ENCODE measurements around the gene PALB2.

PALB2 gene

DNA sequence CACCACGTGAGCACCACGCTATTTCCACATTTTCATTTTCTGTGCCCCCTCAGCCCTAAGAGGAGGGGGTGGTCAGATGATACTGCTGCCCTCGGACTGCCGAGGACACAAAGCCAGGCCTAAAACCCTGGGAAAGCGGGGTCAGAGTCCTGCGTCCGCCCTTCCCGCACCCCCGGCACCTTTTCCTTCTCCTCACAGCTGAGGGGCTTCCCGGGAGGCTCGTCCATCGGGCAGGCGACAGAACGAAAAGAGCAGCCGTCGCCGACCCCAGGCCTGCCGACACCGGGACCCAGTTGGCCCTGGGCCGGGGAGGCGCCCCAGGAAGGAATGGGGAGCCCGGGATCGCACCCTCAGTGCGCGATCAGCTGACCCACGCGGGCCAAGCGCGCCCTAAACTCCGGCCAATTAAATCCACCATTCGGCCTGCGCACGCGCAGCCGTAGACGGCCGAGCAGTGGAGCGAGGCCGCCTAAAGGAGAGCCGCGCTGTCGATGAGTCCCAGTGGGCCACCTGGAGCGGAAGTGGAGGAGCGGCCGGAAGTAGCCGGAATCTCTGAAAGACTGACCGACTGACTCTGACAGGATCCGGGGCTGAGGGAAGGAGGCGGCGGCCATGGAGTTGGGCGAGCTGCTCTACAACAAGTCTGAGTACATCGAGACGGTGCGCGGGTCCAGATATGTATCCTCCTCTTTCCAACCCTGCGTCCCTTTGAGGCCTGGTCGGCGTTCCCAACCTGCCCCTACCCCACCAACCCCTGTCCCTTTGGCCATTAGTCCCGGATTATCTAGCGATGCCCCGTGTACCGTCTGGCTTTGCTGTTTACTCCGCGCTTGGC is at the start of gene PALB2, which contains the start of gene DCTN5:
Gene PALB2 (minus strand): TSS at position 380 of the 835 bp plus-strand sequence. CDS start 153 bp downstream, at position 227.
Gene DCTN5 (plus strand): TSS at position 536 of the 835 bp plus-strand sequence. CDS start 77 bp downstream, at position 613.
- DNase-seq (ENCODE audit: low spot score) = peak; percentile 97

DNA sequence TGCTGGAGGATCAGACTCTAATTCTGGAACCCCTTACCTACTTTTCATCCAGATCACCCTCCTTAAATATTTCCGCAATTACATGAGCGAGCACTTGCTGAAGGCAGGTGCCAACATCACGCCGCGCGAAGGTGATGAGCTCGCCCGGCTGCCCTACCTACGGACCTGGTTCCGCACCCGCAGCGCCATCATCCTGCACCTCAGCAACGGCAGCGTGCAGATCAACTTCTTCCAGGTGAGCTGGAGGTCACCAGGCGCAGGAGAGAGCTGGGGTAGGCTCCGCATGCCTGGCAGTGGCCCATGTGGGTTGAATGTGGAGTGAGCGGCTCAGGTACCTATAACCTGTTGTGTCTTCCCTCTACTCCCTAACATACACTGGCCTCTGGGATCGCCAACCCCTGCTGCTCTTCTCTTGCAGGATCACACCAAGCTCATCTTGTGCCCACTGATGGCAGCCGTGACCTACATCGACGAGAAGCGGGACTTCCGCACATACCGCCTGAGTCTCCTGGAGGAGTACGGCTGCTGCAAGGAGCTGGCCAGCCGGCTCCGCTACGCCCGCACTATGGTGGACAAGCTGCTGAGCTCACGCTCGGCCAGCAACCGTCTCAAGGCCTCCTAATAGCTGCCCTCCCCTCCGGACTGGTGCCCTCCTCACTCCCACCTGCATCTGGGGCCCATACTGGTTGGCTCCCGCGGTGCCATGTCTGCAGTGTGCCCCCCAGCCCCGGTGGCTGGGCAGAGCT is 48.5 kb upstream of the PALB2 start:
- no peak for DNase-seq (ENCODE audit: low spot score)

- DNase-seq (ENCODE audit: low spot score) = no peak
These were observed 46.1 kb upstream of the PALB2 start for GRCh38 chr16:23687034-23687808.

DNA sequence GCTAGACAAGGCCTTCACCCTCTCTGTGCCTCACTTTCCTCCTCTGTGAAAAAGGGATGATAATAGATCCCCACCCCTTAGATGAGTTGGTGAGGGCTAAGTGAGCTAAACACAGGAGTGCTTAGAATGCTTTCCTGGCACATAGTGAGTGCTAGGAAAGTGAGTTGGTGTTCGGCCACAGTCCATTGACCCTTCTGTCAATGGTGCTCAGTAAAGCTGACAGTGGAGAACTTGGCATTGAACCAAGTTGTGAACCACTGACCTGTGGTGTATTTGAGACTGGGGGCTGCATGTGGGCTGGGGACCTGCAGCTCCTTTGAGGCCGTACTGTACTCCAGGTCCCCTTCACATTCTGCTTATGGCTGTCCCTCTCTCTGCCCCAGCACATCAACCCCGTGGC is 42.4 kb upstream of the PALB2 start:
- DNase-seq (ENCODE audit: low spot score) = no peak

- no peak for DNase-seq (ENCODE audit: low spot score)
These were observed 41.1 kb upstream of the PALB2 start for GRCh38 chr16:23682181-23682580.

- no peak for DNase-seq (ENCODE audit: low spot score)
These were observed 38.9 kb upstream of the PALB2 start for GRCh38 chr16:23679986-23680336.

DNA sequence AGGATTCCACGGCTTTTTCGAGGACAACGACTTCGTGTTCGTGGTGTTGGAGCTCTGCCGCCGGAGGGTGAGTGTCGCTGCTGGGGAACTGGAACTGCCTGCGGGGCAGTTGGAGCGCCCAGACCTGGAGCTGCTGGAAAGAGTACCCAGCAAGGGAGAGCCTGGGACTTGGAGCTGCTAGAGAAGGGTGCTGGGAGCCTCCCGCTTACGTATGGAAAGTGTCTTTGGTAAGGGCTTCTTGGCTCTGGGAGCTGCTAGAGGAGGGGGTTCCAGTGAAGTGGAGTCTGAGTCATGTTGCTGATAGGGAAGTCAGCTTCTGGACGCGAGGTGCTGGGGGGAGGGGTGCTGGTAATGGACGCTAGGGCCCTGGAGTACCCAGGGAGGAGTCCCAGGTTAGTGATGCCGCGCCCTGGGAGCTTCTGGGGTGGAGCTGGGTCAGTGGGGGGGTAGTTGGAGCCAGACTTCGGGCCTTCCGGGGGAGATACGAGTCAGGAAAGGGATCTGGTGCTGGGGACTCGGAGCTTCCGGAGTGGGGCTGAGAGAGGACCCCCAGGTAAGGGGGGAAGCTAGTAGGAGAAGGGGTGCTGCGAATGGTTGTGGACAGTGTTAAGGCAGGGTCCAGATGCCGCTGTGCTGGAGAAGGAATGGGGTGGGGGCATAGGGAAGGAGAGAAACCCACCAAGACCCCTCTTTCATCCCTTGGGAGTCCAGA is 38.3 kb upstream of the PALB2 start:
- DNase-seq (ENCODE audit: low spot score) = peak; percentile 75

DNA sequence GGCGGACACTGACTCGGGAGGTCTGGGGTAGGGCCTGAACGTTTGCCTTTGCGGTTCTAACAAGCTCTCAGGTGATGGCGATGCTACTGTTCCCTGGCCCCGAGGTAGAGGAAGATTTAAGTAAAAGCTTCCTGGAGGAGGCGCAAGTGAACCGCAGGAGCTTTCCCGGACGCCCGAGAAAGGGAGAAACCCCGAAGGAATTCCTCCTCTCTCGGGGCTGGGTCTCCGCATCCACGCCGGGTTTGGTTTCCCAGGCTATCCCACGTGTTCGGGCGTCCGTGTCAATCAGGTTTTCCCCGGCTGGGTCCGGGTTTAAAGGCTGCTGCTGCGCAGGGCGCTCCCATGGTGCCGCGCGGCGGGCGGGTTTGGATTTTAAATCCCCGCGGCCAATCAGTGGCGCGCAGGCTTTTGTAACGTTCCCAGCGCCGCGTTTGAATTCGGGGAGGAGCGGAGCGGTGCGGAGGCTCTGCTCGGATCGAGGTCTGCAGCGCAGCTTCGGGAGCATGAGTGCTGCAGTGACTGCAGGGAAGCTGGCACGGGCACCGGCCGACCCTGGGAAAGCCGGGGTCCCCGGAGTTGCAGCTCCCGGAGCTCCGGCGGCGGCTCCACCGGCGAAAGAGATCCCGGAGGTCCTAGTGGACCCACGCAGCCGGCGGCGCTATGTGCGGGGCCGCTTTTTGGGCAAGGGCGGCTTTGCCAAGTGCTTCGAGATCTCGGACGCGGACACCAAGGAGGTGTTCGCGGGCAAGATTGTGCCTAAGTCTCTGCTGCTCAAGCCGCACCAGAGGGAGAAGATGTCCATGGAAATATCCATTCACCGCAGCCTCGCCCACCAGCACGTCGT is 37.5 kb upstream of the PALB2 start, which contains the start of gene PLK1:
Gene PLK1 (plus strand): TSS at position 460 of the 844 bp plus-strand sequence. CDS start 44 bp downstream, at position 504.
- DNase-seq (ENCODE audit: low spot score) = peak; percentile 97

DNA sequence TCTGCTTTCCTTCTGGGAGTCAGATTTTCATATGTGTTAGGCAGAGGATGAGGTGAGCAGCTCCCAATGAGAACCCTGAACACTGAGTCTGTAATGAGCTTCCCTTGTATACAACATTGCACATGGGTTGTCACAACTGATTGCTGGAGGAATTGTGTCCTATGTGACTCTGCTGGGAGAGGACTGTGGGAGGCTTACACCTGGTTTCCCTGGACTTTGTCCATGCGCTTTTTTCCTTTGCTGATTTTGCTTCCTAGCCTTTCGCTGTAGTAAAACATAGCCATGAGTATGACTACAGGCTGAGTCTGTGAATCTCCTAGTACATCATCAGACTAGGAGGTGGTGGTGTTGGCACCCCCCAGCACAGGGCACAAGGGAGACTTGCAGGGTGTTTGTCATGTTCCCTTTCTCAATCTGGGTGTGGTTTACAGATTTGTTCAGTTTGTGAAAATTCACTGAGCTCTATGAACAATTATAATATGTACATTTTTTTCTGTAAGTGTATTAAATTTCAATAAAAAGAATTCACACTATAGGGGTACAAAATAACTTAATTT is 35.9 kb upstream of the PALB2 start:
- no peak for DNase-seq (ENCODE audit: low spot score)

DNA sequence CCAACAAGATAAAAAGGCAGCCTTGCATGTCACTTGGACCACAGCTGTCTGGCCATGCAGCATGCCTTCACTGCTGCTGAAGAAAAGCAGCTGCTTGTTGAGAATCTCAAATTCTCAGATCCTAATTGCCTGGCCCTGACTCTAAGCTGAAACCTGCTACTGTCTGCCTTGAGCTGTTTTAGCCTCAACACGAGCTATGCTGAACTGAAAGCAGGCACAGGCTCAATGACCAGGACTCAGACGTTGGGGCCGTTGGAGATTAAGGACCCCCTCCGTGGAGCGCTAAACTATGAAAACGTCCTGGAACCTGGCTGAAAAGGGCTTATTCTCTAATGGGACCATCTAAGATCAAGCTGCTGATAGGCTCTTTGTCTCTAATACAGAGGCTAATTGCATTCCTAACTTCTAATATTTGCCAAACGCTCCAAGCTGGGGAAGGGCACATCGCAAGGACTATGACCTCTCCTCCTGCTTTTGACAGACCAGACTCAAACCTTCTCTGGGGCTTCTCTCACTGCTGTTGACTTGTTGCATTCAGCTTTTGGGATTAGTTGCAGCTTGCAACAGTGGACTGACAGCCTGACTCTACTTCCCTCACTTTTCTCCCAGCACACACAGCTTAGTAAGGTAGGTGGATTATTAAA is 33.0 kb upstream of the PALB2 start:
- no peak for DNase-seq (ENCODE audit: low spot score)

- DNase-seq (ENCODE audit: low spot score) = no peak
These were observed 29.1 kb upstream of the PALB2 start for GRCh38 chr16:23670137-23670776.

DNA sequence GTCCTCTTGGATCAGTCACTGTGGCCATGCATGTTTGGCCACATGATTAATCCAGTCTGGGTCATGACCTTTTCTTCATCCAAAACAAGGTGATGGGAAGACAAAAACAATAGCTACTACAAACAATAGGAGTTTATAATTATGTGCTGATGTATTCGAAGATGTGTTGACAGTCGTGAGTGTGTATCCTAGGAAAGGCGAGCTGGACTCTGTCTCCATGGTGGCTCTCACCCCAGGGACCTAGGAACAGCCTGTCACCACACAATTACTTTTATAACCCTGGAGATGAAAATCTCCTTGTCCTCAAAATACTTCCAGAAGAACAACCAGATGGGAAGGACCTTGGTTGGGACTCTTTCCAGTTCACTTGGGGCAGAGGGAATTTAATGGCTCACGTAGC is 27.8 kb upstream of the PALB2 start:
- DNase-seq (ENCODE audit: low spot score) = no peak

DNA sequence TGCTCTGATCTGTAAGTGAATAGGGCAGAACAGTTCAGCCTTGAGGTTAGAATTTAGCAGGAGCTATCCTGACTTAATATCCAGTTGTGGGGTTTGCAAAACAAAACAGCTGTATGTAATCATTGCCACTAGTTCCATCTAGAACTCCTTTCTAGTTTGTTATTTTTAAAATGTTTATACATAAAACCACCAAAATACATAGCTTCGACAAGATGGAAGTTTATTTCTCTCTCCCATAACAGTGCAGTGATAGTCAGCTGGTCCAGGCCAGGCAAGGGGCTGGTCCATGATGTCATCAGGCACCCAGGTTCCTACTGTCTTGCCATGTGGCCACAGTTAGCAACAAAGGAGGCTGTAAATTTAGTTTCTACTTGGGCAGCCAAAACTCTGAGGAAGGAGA is 27.1 kb upstream of the PALB2 start:
- no peak for DNase-seq (ENCODE audit: low spot score)

GRCh38 chr16:23667355-23667659 is 26.2 kb upstream of the PALB2 start:
- no peak for DNase-seq (ENCODE audit: low spot score)

- DNase-seq (ENCODE audit: low spot score) = no peak
These were observed 25.7 kb upstream of the PALB2 start for GRCh38 chr16:23666571-23667354.

DNA sequence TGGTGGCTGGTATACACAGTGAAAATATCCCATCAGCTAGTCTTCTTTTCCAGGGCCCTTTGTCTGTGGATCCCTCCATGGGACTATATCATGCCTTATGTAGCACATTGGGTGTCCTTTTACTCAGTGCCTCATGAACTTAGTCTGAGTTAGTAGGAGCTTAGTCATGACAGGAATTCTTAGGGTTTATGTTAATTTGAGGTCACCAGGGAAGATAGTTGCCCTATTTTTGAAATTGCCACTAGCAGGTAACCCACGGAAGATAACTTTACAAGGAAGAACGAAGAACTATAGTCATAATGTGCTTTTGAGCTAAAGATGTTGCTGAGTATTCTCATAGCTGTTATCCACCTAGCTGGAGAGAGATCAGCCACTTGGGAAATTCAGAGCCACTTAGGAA is 22.8 kb upstream of the PALB2 start:
- DNase-seq (ENCODE audit: low spot score) = no peak

GRCh38 chr16:23651943-23652468 is 10.9 kb upstream of the PALB2 start:
- no peak for DNase-seq (ENCODE audit: low spot score)

- DNase-seq (ENCODE audit: low spot score) = no peak
These were observed 9.7 kb upstream of the PALB2 start for GRCh38 chr16:23650674-23651416.
